ENCODE results near the gene THAP2. TPM values are rescaled to one million over a fixed set of nuclear protein-coding genes. Genes with fewer than 3 reads are reported as not detected.

THAP2 gene
- total RNA-seq: 10 to 100 TPM; 13.1 to 14.0 TPM
- 10 to 100 TPM in 1 of 2 donors, 1 to 10 TPM in 1; 6.3 to 10.4 TPM for polyA plus RNA-seq

- Histone ChIP-seq H3K4me1 (ENCODE audit: insufficient read depth, low read length) (peaks cover 41% of the 10 kb centered on the region), H3K4me3 (ENCODE audit: low read length in 2 of 2) (peak within 1 kb of the TSS; percentile 92 to 95), H3K36me3 (ENCODE audit: insufficient read depth, low read length) (peaks cover 12% of the 10 kb centered on the region), H3K27ac (ENCODE audit: low read depth, low read length) (peak within 1 kb of the TSS; percentile 96), H3K27me3 (ENCODE audit: insufficient read depth, low read length) (no peaks in the 10 kb centered on the region), H3K9me3 (ENCODE audit: control insufficient read depth in 1 of 2, low read length in 2 of 2) (no peaks in the 10 kb centered on the region)
- no peaks in the 10 kb centered on the region for H3K9me3 Mint-ChIP-seq
- no peaks in the 10 kb centered on the region for H3K27me3 Mint-ChIP-seq
- intact Hi-C loops (cut with micrococcal nuclease): loop anchor here (1.0 to 2.0 kb wide), 7 partner anchors 23 to 1925 kb away; partner anchors contain the start of genes CNOT2, RAB21, RAB3IP and TBC1D15
- peak within 1 kb of the TSS; percentile 98 to 100 (median 100) for H3K27ac Mint-ChIP-seq
- CTCF ChIA-PET (ENCODE audit: partially characterized antibody): interaction anchor here (0.7 to 5.2 kb wide), 16 partner anchors 14 to 173 kb away, joined by 3 to 60 read pairs (median 5); partner anchors contain the start of genes RAB21 and TMEM19
- peaks cover 25 to 42% of the 10 kb centered on the region in 2 donors for H3K36me3 Mint-ChIP-seq
- DNase-seq: peak; percentile 95 to 98 (median 97)
- peaks cover 30 to 69% (median 44%) of the 10 kb centered on the region in 4 donors for H3K4me1 Mint-ChIP-seq
- H3K4me3 Mint-ChIP-seq: peak within 1 kb of the TSS; percentile 97 to 100 (median 99)
- POLR2A ChIA-PET (ENCODE audit: partially characterized antibody): interaction anchor here (0.8 to 6.8 kb wide), 20 partner anchors 8 to 1420 kb away, joined by 3 to 233 read pairs (median 6); partner anchors contain the start of genes CNOT2, RAB21, TBC1D15 and TMEM19
These were observed at the start of gene THAP2, which contains the start of gene ZFC3H1 for GRCh38 chr12:71663561-71664410. THAP2 (plus strand) TSS chr12:71664301; CDS start chr12:71664510, 209 bp downstream. ZFC3H1 (minus strand) TSS chr12:71663848; CDS start chr12:71663610, 238 bp downstream.

GRCh38 chr12:71621938-71622337 lies 42.2 kb upstream of the THAP2 start:
- H3K36me3 ChIP-seq (ENCODE audit: insufficient read depth, low read length): peaks cover 92% of the 10 kb centered on the region
- Mint-ChIP-seq H3K4me1 (peaks cover 10 to 21% (median 15%) of the 10 kb centered on the region in 4 donors), H3K27me3 (no peaks in the 10 kb centered on the region), H3K9me3 (no peaks in the 10 kb centered on the region), H3K27ac (peak overlapping the region in 5 of 7 donors; percentile 1 to 65 (median 47)), H3K4me3 (no peak overlapping the region), H3K36me3 (peaks cover 57 to 88% of the 10 kb centered on the region in 2 donors)
- peaks cover 11% of the 10 kb centered on the region for H3K4me1 ChIP-seq (ENCODE audit: insufficient read depth, low read length)
- CTCF ChIA-PET (ENCODE audit: partially characterized antibody): interaction anchor here (1.2 kb wide), 2 partner anchors 16 to 25 kb away, joined by 3 to 5 read pairs; no protein-coding TSS in a partner anchor
- H3K27ac ChIP-seq (ENCODE audit: low read depth, low read length): no peak overlapping the region
- no peaks in the 10 kb centered on the region for H3K9me3 ChIP-seq (ENCODE audit: control insufficient read depth in 1 of 2, low read length in 2 of 2)
- no peaks in the 10 kb centered on the region for H3K27me3 ChIP-seq (ENCODE audit: insufficient read depth, low read length)
- intact Hi-C loops (cut with micrococcal nuclease): no loop called here
- POLR2A ChIA-PET (ENCODE audit: partially characterized antibody): interaction anchor here (0.6 kb wide), 2 partner anchors 77 to 170 kb away, joined by 3 to 4 read pairs; no protein-coding TSS in a partner anchor
- no peak for DNase-seq
- no peak overlapping the region for H3K4me3 ChIP-seq (ENCODE audit: low read length in 2 of 2)

- Histone ChIP-seq H3K27ac (ENCODE audit: low read depth, low read length) (no peak overlapping the region), H3K27me3 (ENCODE audit: insufficient read depth, low read length) (no peaks in the 10 kb centered on the region), H3K36me3 (ENCODE audit: insufficient read depth, low read length) (peaks cover 86% of the 10 kb centered on the region), H3K9me3 (ENCODE audit: control insufficient read depth in 1 of 2, low read length in 2 of 2) (no peaks in the 10 kb centered on the region), H3K4me3 (ENCODE audit: low read length in 2 of 2) (no peak overlapping the region), H3K4me1 (ENCODE audit: insufficient read depth, low read length) (peaks cover 12% of the 10 kb centered on the region)
- Mint-ChIP-seq H3K36me3 (peaks cover 47 to 83% of the 10 kb centered on the region in 2 donors), H3K9me3 (no peaks in the 10 kb centered on the region), H3K4me3 (no peak overlapping the region), H3K27ac (peak overlapping the region in 1 of 7 donors; percentile 6), H3K4me1 (peaks cover 10 to 21% (median 16%) of the 10 kb centered on the region in 4 donors), H3K27me3 (no peaks in the 10 kb centered on the region)
- intact Hi-C loops (cut with micrococcal nuclease): no loop called here
- no peak for DNase-seq
- CTCF ChIA-PET (ENCODE audit: partially characterized antibody): interaction anchor here (1.4 kb wide), 1 partner anchor 11 kb away, joined by 7 read pairs; no protein-coding TSS in a partner anchor
- POLR2A ChIA-PET (ENCODE audit: partially characterized antibody): interaction anchor here (1.4 to 2.1 kb wide), 2 partner anchors 38 to 59 kb away, joined by 4 to 10 read pairs; partner anchors contain the start of genes THAP2 and ZFC3H1
These were observed 38.6 kb upstream of the THAP2 start for GRCh38 chr12:71625476-71625875.

- intact Hi-C loops (cut with micrococcal nuclease): no loop called here
- no peaks in the 10 kb centered on the region for H3K27me3 Mint-ChIP-seq
- peaks cover 44 to 82% of the 10 kb centered on the region in 2 donors for H3K36me3 Mint-ChIP-seq
- no peak for DNase-seq
- no peaks in the 10 kb centered on the region for H3K9me3 ChIP-seq (ENCODE audit: control insufficient read depth in 1 of 2, low read length in 2 of 2)
- H3K36me3 ChIP-seq (ENCODE audit: insufficient read depth, low read length): peaks cover 86% of the 10 kb centered on the region
- no peak overlapping the region for H3K4me3 ChIP-seq (ENCODE audit: low read length in 2 of 2)
- peak overlapping the region in 6 of 7 donors; percentile 6 to 77 (median 23) for H3K27ac Mint-ChIP-seq
- H3K4me1 Mint-ChIP-seq: peaks cover 10 to 15% (median 11%) of the 10 kb centered on the region in 4 donors
- no peaks in the 10 kb centered on the region for H3K9me3 Mint-ChIP-seq
- H3K4me3 Mint-ChIP-seq: no peak overlapping the region
- CTCF ChIA-PET (ENCODE audit: partially characterized antibody): interaction anchor here (1.4 kb wide), 1 partner anchor 11 kb away, joined by 7 read pairs; no protein-coding TSS in a partner anchor
- no peak overlapping the region for H3K27ac ChIP-seq (ENCODE audit: low read depth, low read length)
- H3K4me1 ChIP-seq (ENCODE audit: insufficient read depth, low read length): peaks cover 12% of the 10 kb centered on the region
- POLR2A ChIA-PET (ENCODE audit: partially characterized antibody): interaction anchor here (1.4 to 2.1 kb wide), 2 partner anchors 37 to 59 kb away, joined by 4 to 10 read pairs; partner anchors contain the start of genes THAP2 and ZFC3H1
- H3K27me3 ChIP-seq (ENCODE audit: insufficient read depth, low read length): no peaks in the 10 kb centered on the region
These were observed 38.0 kb upstream of the THAP2 start for GRCh38 chr12:71626098-71626497.

GRCh38 chr12:71626768-71627167 lies 37.3 kb upstream of the THAP2 start:
- Mint-ChIP-seq H3K4me1 (peaks cover 8 to 12% (median 10%) of the 10 kb centered on the region in 4 donors), H3K4me3 (no peak overlapping the region), H3K27me3 (no peaks in the 10 kb centered on the region), H3K9me3 (no peaks in the 10 kb centered on the region), H3K36me3 (peaks cover 38 to 82% of the 10 kb centered on the region in 2 donors), H3K27ac (peak overlapping the region in 1 of 7 donors; percentile 6)
- Histone ChIP-seq H3K9me3 (ENCODE audit: control insufficient read depth in 1 of 2, low read length in 2 of 2) (no peaks in the 10 kb centered on the region), H3K36me3 (ENCODE audit: insufficient read depth, low read length) (peaks cover 87% of the 10 kb centered on the region), H3K27ac (ENCODE audit: low read depth, low read length) (no peak overlapping the region), H3K27me3 (ENCODE audit: insufficient read depth, low read length) (no peaks in the 10 kb centered on the region), H3K4me3 (ENCODE audit: low read length in 2 of 2) (no peak overlapping the region), H3K4me1 (ENCODE audit: insufficient read depth, low read length) (peaks cover 12% of the 10 kb centered on the region)
- CTCF ChIA-PET (ENCODE audit: partially characterized antibody): interaction anchor here (1.4 to 2.2 kb wide), 2 partner anchors 10 kb away, joined by 7 to 17 read pairs; no protein-coding TSS in a partner anchor
- POLR2A ChIA-PET (ENCODE audit: partially characterized antibody): interaction anchor here (1.4 to 2.1 kb wide), 2 partner anchors 37 to 58 kb away, joined by 4 to 10 read pairs; partner anchors contain the start of genes THAP2 and ZFC3H1
- intact Hi-C loops (cut with micrococcal nuclease): no loop called here
- no peak for DNase-seq

- H3K36me3 ChIP-seq (ENCODE audit: insufficient read depth, low read length): peaks cover 87% of the 10 kb centered on the region
- peaks cover 8 to 11% (median 10%) of the 10 kb centered on the region in 4 donors for H3K4me1 Mint-ChIP-seq
- no peaks in the 10 kb centered on the region for H3K9me3 Mint-ChIP-seq
- ChIA-PET POLR2A (ENCODE audit: partially characterized antibody) (interaction anchor here (2.1 kb wide), 1 partner anchor 36 kb away, joined by 10 read pairs; the partner anchor contains the start of genes THAP2 and ZFC3H1), CTCF (ENCODE audit: partially characterized antibody) (interaction anchor here (0.6 to 2.2 kb wide), 3 partner anchors 9 to 119 kb away, joined by 3 to 17 read pairs (median 4); no protein-coding TSS in a partner anchor)
- no peaks in the 10 kb centered on the region for H3K27me3 Mint-ChIP-seq
- H3K27me3 ChIP-seq (ENCODE audit: insufficient read depth, low read length): no peaks in the 10 kb centered on the region
- no peak for DNase-seq
- H3K4me3 Mint-ChIP-seq: no peak overlapping the region
- H3K27ac ChIP-seq (ENCODE audit: low read depth, low read length): no peak overlapping the region
- no peaks in the 10 kb centered on the region for H3K9me3 ChIP-seq (ENCODE audit: control insufficient read depth in 1 of 2, low read length in 2 of 2)
- intact Hi-C loops (cut with micrococcal nuclease): no loop called here
- no peak overlapping the region for H3K27ac Mint-ChIP-seq
- peaks cover 39 to 81% of the 10 kb centered on the region in 2 donors for H3K36me3 Mint-ChIP-seq
- peaks cover 12% of the 10 kb centered on the region for H3K4me1 ChIP-seq (ENCODE audit: insufficient read depth, low read length)
- no peak overlapping the region for H3K4me3 ChIP-seq (ENCODE audit: low read length in 2 of 2)
These were observed 36.6 kb upstream of the THAP2 start for GRCh38 chr12:71627438-71628002.

Data from CD4-positive, alpha-beta memory T cell (primary cell).